GM12891 (cell line): ENCODE results near the gene CUTA.
A peak's percentile ranks its signal among the peaks of the same experiment; 100 is the strongest.

ENCODE experiments used
- DNase-seq: peaks from one replicate; pipeline ENCODE4 v3.0.0; 2011; ENCODE audit warnings: low spot score; ENCODE audit not compliant: insufficient read length
- FAIRE-seq: peaks from 2 replicates; lab custom pipeline; 2011; peaks lifted over from hg19 to GRCh38; lab: Jason Lieb, UNC
- PAX5 ChIP-seq: IDR thresholded peaks from 2 replicates; pipeline ENCODE4 v1.6.1; 2011; ENCODE audit warnings: low read length, moderate library complexity, mild to moderate bottlenecking; ENCODE audit not compliant: insufficient read depth, severe bottlenecking
- POLR2A ChIP-seq: IDR thresholded peaks from 2 replicates; pipeline ENCODE4 v1.6.1; 2011; ENCODE audit warnings: low read depth, low read length, control low read depth
- POLR2AphosphoS5 ChIP-seq: IDR thresholded peaks from 2 replicates; pipeline ENCODE4 v1.6.1; 2011; ENCODE audit warnings: low read depth, low read length, control low read depth
- POU2F2 ChIP-seq: IDR thresholded peaks from 2 replicates; pipeline ENCODE4 v1.6.1; 2011; ENCODE audit warnings: low read depth, mild to moderate bottlenecking, control low read depth, low read length, moderate library complexity
- SPI1 ChIP-seq: IDR thresholded peaks from 2 replicates; pipeline ENCODE4 v1.6.1; 2011; ENCODE audit warnings: low read depth, low read length, control low read depth
- TAF1 ChIP-seq: IDR thresholded peaks from 2 replicates; pipeline ENCODE4 v1.6.1; 2011; ENCODE audit warnings: low read depth, low read length, control low read depth

Gene CUTA

GRCh38 chr6:33425668-33426577, 8.0 kb upstream of the CUTA start:
- TF ChIP-seq POLR2A (no peak; the same call in 1 of the 2 replicates), PAX5 (no peak), TAF1 (0 out of 2 replicates have a peak, but pooled peaks have one; percentile 30), POLR2AphosphoS5 (peak; percentile 40; the same call in 1 of the 2 replicates)
- FAIRE-seq: peak; percentile 86
- peak; percentile 75 for DNase-seq

GRCh38 chr6:33424855-33425667, 7.2 kb upstream of the CUTA start:
- DNase-seq (no peak), FAIRE-seq (no peak)
- TF ChIP-seq POU2F2 (no peak), TAF1 (no peak), POLR2AphosphoS5 (no peak), SPI1 (peak; percentile 10; the same call in 1 of the 2 replicates), POLR2A (no peak)

DNA sequence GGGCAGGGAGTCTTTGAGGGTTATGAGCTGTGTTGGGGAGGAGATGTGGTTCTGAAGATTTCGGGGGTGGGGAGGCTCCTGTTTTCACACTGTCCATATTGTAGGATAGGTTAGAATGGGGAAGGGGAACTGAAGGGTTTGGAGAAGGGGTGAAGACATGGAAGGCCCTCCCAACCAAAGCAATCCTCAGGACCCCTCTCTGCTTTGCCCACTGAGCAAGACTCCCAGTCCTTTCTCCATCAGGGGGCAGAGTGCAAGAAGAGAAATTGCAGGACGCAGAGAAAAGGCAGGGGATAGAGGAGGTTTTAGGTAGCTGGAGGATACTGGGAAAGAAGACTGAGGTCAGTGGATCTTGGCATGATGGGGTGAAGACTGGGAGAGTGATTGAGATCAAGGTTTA, 5.9 kb upstream of the CUTA start:
- FAIRE-seq (no peak), DNase-seq (no peak)
- no peak for TF ChIP-seq POLR2A
- TF ChIP-seq POU2F2: no peak

DNA sequence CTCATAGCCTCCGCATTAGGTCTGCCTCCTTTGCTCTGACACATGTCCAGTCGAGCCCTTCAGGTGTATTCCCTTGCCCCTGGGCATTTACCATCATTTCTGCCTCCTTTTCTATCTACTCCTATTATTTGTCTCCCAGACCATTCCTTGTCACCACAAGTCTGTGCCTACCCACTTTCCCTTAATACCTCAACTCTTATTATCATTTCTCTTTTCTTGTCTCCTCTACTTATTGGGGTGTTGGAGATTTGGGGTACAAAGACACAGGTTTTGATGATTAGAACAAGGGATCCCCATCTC, 3.4 kb upstream of the CUTA start:
- no peak for FAIRE-seq
- DNase-seq: no peak
- TF ChIP-seq TAF1 (no peak), POU2F2 (no peak), POLR2A (no peak), SPI1 (no peak), PAX5 (no peak), POLR2AphosphoS5 (no peak)

DNA sequence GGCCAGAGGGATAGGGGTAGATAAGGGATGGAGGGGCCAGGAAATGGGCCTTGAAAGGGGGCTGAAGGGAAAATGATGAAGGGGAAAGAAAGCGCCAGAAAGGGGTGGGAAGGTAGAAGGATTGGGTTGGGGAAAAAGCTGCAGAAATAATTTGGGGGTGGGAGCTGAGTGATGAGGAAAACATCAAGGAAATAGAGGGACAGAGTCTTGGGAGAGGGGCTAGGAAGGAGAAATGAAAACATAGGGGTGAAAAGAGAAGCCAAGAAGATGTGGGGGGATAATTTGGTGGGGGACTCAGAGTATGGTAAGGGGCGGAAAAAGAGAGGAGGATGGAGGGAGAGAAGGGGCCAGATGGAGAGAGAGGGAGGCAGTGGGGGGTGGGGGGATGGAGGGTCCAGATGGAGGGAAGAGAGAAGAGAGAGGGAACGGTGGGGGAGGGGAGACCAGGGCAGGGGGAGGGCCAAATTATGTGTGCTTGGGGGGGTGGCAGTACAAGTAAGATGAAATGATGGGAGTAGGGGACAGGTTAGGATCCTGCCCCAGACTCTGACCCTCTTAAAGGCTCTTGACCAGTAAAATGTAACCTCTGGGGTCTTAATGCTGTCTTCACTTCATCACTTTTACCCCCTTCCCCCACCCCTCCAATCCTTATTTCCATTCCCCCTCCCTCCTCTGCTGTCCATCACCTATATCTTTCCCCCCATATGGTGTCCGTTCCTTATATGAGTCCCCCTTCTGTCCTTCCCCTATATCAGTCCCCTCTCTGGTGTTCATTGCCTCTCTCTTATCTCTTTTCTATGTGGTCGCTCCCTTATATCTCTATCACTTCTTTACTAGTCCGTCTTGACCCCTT, 2.8 kb upstream of the CUTA start:
- DNase-seq (no peak), FAIRE-seq (no peak)
- TF ChIP-seq PAX5: no peak
- TF ChIP-seq SPI1: no peak
- no peak for TF ChIP-seq POLR2A
- no peak for TF ChIP-seq POLR2AphosphoS5
- no peak for TF ChIP-seq TAF1
- TF ChIP-seq POU2F2: no peak

GRCh38 chr6:33419580-33420490, 1.9 kb upstream of the CUTA start, which contains the start of gene SYNGAP1:
SYNGAP1 (plus strand) TSS chr6:33420065; CDS start chr6:33420265, 200 bp downstream.
- DNase-seq (no peak), FAIRE-seq (no peak)
- TF ChIP-seq SPI1 (no peak), TAF1 (no peak)

GRCh38 chr6:33418690-33419291, 884 bp upstream of the CUTA start:
- TF ChIP-seq SPI1 (0 out of 2 replicates have a peak, but pooled peaks have one; percentile 15), TAF1 (no peak)
- FAIRE-seq (peak; percentile 43), DNase-seq (no peak)

- TF ChIP-seq PAX5: no peak
- no peak for TF ChIP-seq POU2F2
- no peak for TF ChIP-seq SPI1
- no peak; the same call in 1 of the 2 replicates for TF ChIP-seq POLR2AphosphoS5
- no peak for TF ChIP-seq TAF1
- no peak for TF ChIP-seq POLR2A
- DNase-seq (no peak), FAIRE-seq (no peak)
These were observed 592 bp downstream of the CUTA start for GRCh38 chr6:33417128-33417902.
